ENCODE data around the gene SLC25A51. TPM values are rescaled to one million over a fixed set of nuclear protein-coding genes. Genes with fewer than 3 reads are reported as not detected.
"Not testable (repeated sequence)": the region's sequence is repeated elsewhere in the genome, so short reads cannot be mapped to it uniquely, and the experiment has no call there.

SLC25A51 gene
- polyA plus RNA-seq, 1 donor from 2014 or later, result 26.8 TPM

DNA sequence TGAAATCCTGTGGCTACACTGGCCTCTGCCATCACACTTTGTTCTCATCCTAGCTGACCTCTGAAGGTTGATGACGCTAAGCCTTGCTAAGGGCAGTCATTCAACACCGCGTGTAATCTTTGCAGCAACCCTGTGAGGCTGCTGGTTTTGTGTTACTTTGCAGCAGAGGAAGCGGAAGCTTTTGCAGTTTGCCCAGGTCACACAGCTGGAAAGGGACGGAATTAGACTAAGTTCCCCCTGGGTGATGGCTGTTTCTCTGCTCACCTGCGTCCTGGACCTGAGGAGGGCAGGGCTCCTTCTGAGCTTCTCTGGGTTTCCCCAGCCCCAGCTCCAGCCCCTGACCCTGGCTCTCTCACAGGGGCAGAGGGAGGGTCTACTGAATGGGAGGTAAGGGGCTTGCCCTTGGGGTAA is 7.3 kb upstream of the SLC25A51 start:
- H3K4me2 ChIP-seq (ENCODE audit: low read length), result no peak overlapping the region
- no peak for TF ChIP-seq MXI1 (conservative IDR thresholded peaks at IDR 0.05; ENCODE audit: poor library complexity, severe bottlenecking)
- TF ChIP-seq CTCF (IDR thresholded peaks at IDR 0.05; ENCODE audit: poor library complexity, severe bottlenecking), result no peak
- no peak for TF ChIP-seq EP300 (conservative IDR thresholded peaks at IDR 0.05; ENCODE audit: poor library complexity, severe bottlenecking)
- TF ChIP-seq EZH2 (IDR thresholded peaks at IDR 0.05; ENCODE audit: borderline replicate concordance, insufficient read depth, low read length, poor library complexity, severe bottlenecking), result no peak
- no peak for TF ChIP-seq SMC3 (conservative IDR thresholded peaks at IDR 0.05; ENCODE audit: poor library complexity)
- TF ChIP-seq RAD21 (conservative IDR thresholded peaks at IDR 0.05), result no peak
- TF ChIP-seq TAF1 (IDR thresholded peaks at IDR 0.05; ENCODE audit: low read depth), result no peak
- no peak for TF ChIP-seq POLR2AphosphoS5 (IDR thresholded peaks at IDR 0.05)
- no peak for TF ChIP-seq REST (IDR thresholded peaks at IDR 0.05; ENCODE audit: borderline replicate concordance)
- H2AFZ ChIP-seq (ENCODE audit: low read depth, low read length), result no peak overlapping the region
- H3K9me3 ChIP-seq (ENCODE audit: low read length), result no peaks in the 10 kb centered on the region
- H3F3A ChIP-seq (ENCODE audit: insufficient read depth, low read length, poor library complexity, severe bottlenecking), result no peaks in the 10 kb centered on the region
- no peaks in the 10 kb centered on the region for H3K27me3 ChIP-seq (ENCODE audit: insufficient read depth, low read depth, low read length)
- H3K79me2 ChIP-seq (replicated peaks; ENCODE audit: insufficient read depth, low read length), result no peaks in the 10 kb centered on the region
- no peak overlapping the region for H3K4me3 ChIP-seq (ENCODE audit: low read length)
- no peaks in the 10 kb centered on the region for H3K9me2 ChIP-seq (ENCODE audit: insufficient read depth, low read length)
- no peak overlapping the region for H3K9ac ChIP-seq (ENCODE audit: low read length)
- H4K20me1 ChIP-seq (ENCODE audit: insufficient read depth), result no peaks in the 10 kb centered on the region
- no peaks in the 10 kb centered on the region for H3K36me3 ChIP-seq (ENCODE audit: insufficient read depth, low read length)
- no peak overlapping the region for H3K27ac ChIP-seq (ENCODE audit: low read length)

- Histone ChIP-seq H3K9ac (ENCODE audit: low read length) (no peak overlapping the region), H3K4me3 (ENCODE audit: low read length) (no peak overlapping the region), H3K27ac (ENCODE audit: low read length) (no peak overlapping the region), H3K9me3 (ENCODE audit: low read length) (no peaks in the 10 kb centered on the region), H3K4me2 (ENCODE audit: low read length) (no peak overlapping the region), H2AFZ (ENCODE audit: low read depth, low read length) (no peak overlapping the region), H3F3A (ENCODE audit: insufficient read depth, low read length, poor library complexity, severe bottlenecking) (no peaks in the 10 kb centered on the region), H3K27me3 (ENCODE audit: insufficient read depth, low read depth, low read length) (no peaks in the 10 kb centered on the region), H3K36me3 (ENCODE audit: insufficient read depth, low read length) (no peaks in the 10 kb centered on the region), H3K79me2 (replicated peaks; ENCODE audit: insufficient read depth, low read length) (no peaks in the 10 kb centered on the region), H4K20me1 (ENCODE audit: insufficient read depth) (no peaks in the 10 kb centered on the region), H3K9me2 (ENCODE audit: insufficient read depth, low read length) (no peaks in the 10 kb centered on the region)
- TF ChIP-seq EP300 (conservative IDR thresholded peaks at IDR 0.05; ENCODE audit: poor library complexity, severe bottlenecking) (no peak), REST (IDR thresholded peaks at IDR 0.05; ENCODE audit: borderline replicate concordance) (no peak), CTCF (IDR thresholded peaks at IDR 0.05; ENCODE audit: poor library complexity, severe bottlenecking) (no peak), SMC3 (conservative IDR thresholded peaks at IDR 0.05; ENCODE audit: poor library complexity) (no peak), MXI1 (conservative IDR thresholded peaks at IDR 0.05; ENCODE audit: poor library complexity, severe bottlenecking) (no peak), POLR2AphosphoS5 (IDR thresholded peaks at IDR 0.05) (no peak), EZH2 (IDR thresholded peaks at IDR 0.05; ENCODE audit: borderline replicate concordance, insufficient read depth, low read length, poor library complexity, severe bottlenecking) (no peak), RAD21 (conservative IDR thresholded peaks at IDR 0.05) (no peak)
These were observed 6.3 kb upstream of the SLC25A51 start for GRCh38 chr9:37910271-37910670.

DNA sequence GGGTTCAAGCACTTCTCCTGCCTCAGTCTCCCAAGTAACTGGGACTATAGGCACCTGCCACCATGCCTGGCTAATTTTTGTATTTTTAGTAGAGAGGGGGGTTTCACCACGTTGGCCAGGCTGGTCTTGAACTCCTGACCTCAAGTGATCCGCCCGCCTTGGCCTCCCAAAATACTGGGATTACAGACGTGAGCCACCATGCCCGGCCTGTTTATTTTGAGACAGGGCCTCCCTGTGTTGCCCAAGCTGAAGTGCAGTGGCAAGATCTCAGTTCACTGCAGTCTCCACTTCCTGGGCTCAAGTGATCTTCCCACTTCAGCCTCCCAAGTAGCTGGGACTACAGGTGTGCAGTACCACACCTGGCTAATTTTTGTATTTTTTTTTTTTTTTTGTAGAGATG is 5.9 kb upstream of the SLC25A51 start:
- H3F3A ChIP-seq (ENCODE audit: insufficient read depth, low read length, poor library complexity, severe bottlenecking); H3K9ac ChIP-seq (ENCODE audit: low read length); H3K4me3 ChIP-seq (ENCODE audit: low read length); H3K27me3 ChIP-seq (ENCODE audit: insufficient read depth, low read depth, low read length); H3K9me2 ChIP-seq (ENCODE audit: insufficient read depth, low read length); H3K9me3 ChIP-seq (ENCODE audit: low read length); H3K79me2 ChIP-seq (replicated peaks; ENCODE audit: insufficient read depth, low read length); H3K36me3 ChIP-seq (ENCODE audit: insufficient read depth, low read length); H3K4me2 ChIP-seq (ENCODE audit: low read length); H2AFZ ChIP-seq (ENCODE audit: low read depth, low read length); H4K20me1 ChIP-seq (ENCODE audit: insufficient read depth); H3K27ac ChIP-seq (ENCODE audit: low read length): not testable (repeated sequence)
